C4-2B (cell line): ENCODE data around the gene SPRR3.

Experiments used
- H3K27ac ChIP-seq: fragments of 450-650 bp; 2 replicates; pipeline ENCODE4 v1.5.1; 2017
- ZFX ChIP-seq: fragments of 450-650 bp; IDR thresholded peaks from 2 replicates; pipeline ENCODE4 v1.6.1; 2017
- TF ChIP-seq, protein P1 (sequence below): fragments of 450-650 bp; conservative IDR thresholded peaks from 2 replicates; pipeline ENCODE4 v1.5.1; 2017; ENCODE audit warnings: mild to moderate bottlenecking

Gene SPRR3

DNA sequence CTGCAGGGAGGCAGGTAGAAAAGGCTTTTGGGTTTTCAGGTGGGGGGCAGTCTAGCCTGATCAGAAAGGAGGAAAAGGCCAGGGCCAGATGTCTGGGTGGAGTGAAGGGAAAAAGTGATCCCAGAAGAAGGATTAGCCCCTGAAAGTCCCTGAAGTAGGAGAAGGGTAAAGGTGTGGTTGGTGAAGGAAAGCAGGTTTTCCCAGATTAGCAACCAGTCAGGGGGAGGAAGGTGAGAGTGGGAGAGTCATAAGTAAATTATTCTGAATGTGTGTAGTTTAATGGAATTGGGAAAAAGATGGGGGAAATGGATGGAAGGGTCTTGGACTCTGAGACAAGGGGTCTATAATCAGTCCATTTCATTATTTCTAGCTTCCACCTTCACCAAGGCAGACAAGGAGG is 18.3 kb upstream of the SPRR3 start:
- H3K27ac ChIP-seq, result no peak overlapping the region
- TF ChIP-seq, protein P1, sequence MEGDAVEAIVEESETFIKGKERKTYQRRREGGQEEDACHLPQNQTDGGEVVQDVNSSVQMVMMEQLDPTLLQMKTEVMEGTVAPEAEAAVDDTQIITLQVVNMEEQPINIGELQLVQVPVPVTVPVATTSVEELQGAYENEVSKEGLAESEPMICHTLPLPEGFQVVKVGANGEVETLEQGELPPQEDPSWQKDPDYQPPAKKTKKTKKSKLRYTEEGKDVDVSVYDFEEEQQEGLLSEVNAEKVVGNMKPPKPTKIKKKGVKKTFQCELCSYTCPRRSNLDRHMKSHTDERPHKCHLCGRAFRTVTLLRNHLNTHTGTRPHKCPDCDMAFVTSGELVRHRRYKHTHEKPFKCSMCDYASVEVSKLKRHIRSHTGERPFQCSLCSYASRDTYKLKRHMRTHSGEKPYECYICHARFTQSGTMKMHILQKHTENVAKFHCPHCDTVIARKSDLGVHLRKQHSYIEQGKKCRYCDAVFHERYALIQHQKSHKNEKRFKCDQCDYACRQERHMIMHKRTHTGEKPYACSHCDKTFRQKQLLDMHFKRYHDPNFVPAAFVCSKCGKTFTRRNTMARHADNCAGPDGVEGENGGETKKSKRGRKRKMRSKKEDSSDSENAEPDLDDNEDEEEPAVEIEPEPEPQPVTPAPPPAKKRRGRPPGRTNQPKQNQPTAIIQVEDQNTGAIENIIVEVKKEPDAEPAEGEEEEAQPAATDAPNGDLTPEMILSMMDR, result no peak

DNA sequence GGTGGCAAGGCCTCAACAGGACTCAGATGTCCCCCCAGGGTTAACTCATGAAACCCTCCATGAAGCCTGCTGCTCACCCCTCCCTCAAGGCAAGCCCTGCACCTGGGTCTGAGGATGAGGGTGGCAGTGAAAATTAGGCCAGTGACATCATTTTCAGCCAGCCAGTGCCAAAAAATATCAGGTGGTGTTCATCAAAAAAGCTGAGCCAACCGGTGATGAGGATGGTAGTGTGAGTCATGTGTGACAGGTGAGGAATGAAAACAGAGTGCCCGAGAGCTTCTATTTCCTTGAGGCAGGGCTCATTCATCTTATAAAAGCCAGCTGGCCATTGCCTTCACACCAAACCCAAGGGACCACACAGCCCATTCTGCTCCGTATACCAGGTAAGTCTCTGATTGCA is 17.8 kb upstream of the SPRR3 start, which contains the start of gene SPRR1A:
Gene SPRR1A, plus strand, starts transcription at position 339 of the 400 bp plus-strand sequence. CDS start 1,150 bp downstream, outside the sequence.
- H3K27ac ChIP-seq, result no peak within 1 kb of the TSS
- TF ChIP-seq, protein P1, result no peak
- no peak for TF ChIP-seq ZFX

DNA sequence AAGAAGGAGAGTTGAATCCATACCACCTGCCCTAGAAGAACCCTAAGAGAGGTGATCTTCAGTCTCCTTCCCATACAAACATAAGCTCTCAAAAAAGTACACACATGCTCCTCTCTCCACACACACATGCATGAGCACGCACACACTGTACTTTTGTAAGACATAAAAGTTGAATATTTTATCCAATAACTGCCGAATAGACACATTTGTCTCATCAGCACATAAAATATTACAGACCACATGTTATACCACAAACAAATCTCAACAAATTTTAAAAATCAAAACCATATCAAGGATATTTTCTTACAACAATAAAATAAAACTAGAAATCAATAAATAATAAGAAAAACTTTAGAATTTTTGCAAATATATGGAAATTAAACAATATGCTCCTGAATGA is 15.0 kb upstream of the SPRR3 start:
- H3K27ac ChIP-seq, result no peak overlapping the region
- no peak for TF ChIP-seq ZFX
- TF ChIP-seq, protein P1, result no peak

DNA sequence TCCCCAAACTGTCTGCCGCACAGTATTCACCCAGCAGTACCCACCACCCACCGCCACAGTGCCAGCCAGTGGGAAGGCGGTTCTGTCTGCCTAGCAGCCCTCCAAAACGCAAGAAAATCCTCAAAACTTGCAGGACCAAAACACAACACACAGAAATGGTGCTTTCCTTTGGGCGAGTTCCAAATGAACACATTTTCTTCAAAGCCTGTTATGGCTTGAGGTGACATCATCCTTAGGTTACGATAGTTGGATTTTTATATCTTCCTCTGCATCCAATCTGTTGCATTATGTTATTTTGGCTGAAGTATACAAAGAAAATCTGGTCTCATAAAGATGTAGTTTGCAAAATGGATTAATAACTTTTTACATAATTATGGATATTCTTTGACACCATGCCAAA is 8.4 kb upstream of the SPRR3 start:
- no peak overlapping the region for H3K27ac ChIP-seq
- TF ChIP-seq, protein P1, result no peak
- no peak for TF ChIP-seq ZFX

DNA sequence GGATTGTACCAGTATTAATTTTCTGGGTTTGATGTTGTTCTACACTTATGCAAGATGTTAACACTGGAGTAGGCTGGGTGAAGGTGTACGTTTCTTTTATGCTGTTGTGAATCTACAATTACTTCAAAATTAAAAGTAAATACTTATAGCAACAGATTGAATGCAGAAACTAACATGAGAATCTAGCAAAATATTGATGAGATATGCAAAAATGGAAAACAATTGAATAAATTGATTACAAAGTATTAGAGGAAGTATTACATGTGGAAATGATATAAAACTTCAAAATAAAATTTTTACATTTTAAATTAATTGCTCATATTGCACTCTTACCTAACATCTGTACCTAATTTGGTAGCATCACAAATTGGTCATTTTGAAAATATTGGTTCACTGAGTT is 5.7 kb upstream of the SPRR3 start:
- no peak overlapping the region for H3K27ac ChIP-seq
- no peak for TF ChIP-seq ZFX
- TF ChIP-seq, protein P1, result no peak

DNA sequence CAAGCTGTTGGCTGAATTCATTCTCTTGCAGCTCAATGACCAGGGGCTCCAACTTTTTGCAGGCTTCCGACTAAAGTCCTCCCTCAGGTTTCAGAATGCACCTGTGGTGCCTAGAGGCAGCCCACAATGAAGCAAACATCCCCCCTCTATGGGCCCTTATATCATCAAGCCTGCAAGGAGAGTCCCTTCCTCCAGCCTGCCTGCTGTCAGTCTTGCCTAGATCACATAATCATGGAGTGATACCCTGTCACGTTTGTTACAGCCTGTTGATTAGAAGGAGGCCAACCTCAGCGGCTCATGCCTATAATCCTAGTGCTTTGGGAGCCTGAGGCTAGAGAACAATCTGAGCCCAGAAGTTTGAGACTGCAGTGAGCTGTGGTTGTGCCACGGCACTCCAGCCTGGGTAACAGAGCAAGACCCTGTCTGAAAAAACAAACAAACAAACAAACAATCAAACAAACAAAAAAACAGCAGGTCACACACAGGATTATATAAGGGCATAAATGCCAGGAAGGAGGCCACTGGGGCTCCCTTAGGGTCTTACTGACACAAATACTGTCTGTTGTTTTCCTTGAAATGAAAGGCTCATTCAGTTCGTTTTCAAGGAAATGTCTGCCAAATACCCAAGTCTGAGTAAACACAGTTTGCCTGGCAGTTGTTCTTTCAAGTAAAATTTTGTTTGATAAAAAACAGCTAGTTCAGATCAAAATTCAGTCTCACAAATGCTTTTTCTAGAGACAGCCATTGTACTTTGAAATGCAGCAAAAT is 4.7 kb upstream of the SPRR3 start:
- H3K27ac ChIP-seq, result peak overlapping the region; percentile 13; the same call in 1 of the 2 replicates
- TF ChIP-seq, protein P1, result no peak
- no peak for TF ChIP-seq ZFX

DNA sequence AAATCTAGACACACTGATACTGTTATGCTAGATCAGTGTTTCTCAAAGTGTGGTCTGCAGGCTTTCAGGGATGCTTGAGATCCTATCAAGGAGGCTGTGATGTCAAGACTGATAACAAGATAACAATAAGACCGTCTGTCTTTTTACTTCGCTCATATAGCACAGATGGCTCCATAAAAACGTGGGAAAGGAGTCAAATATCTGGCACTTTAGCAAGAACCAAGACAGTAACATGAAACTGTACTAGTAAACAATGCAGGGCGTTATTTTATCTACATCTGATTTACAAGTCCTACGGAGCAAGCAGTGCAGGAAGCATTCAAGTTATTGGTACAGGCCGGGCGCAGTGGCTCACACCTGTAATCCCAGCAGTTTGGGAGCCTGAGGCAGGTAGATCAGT is 3.6 kb upstream of the SPRR3 start:
- H3K27ac ChIP-seq, result peak overlapping the region; percentile 24
- TF ChIP-seq ZFX, result no peak
- TF ChIP-seq, protein P1, result no peak
